Ascending aorta (tissue), 2 donors: ENCODE data around the gene TNFAIP8. TPM values are rescaled to one million over a fixed set of nuclear protein-coding genes. Genes with fewer than 3 reads are reported as not detected.
A peak's percentile ranks its signal among the peaks of the same experiment; 100 is the strongest.

Experiments used
- DNase-seq, 2 donors: peaks; one replicate each; pipeline ENCODE4 v3.0.0-alpha.2; 2019; ENCODE audit warnings: low spot score in 2 of 2
- H3K27ac ChIP-seq, 2 donors: fragments of 200-600 bp; sonication (generic); one replicate each; pipeline ENCODE4 v1.5.1; 2016 to 2017; ENCODE audit warnings: mild to moderate bottlenecking in 1 of 2
- H3K27me3 ChIP-seq: fragments of 200-600 bp; sonication (generic); one replicate; pipeline ENCODE4 v1.5.1; 2017
- H3K36me3 ChIP-seq, 2 donors: fragments of 200-600 bp; sonication (generic); one replicate each; pipeline ENCODE4 v1.5.1; 2016
- H3K4me1 ChIP-seq, 2 donors: fragments of 200-600 bp; sonication (generic); one replicate each; pipeline ENCODE4 v1.5.1; 2016 to 2017; ENCODE audit warnings: mild to moderate bottlenecking in 1 of 2
- H3K4me3 ChIP-seq, 2 donors: fragments of 200-600 bp; sonication (generic); one replicate each; pipeline ENCODE4 v1.5.1; 2016 to 2017; ENCODE audit warnings: mild to moderate bottlenecking in 1 of 2
- H3K9me3 ChIP-seq, 2 donors: fragments of 200-600 bp; sonication (generic); one replicate each; pipeline ENCODE4 v1.5.1; 2016
- CTCF ChIP-seq, 3 experiments: fragments of 200-600 bp in 2 of 3; fragments of 450-650 bp in 1 of 3; sonication (generic) in 2 of 3; IDR thresholded peaks; one replicate each; pipeline ENCODE4 v1.5.1; 2016 to 2019; ENCODE audit warnings: antibody characterized with exemption in 3 of 3, mild to moderate bottlenecking in 1 of 3, moderate library complexity in 1 of 3
- intact Hi-C: fragments of 100-400 bp; cut with DNase I; formaldehyde crosslinking; loops from one replicate; pipeline ENCODE4 v1.15.1; 2023
- total RNA-seq: library from RNA; depleted of rRNA; stranded (reverse); fragments of >200 nt; gene quantifications from one replicate; pipeline ENCODE4 v1.1.0, GENCODE V29; 2016

Gene TNFAIP8
- total RNA-seq, 1 donor from 2014 or later = 3.5 TPM

DNA sequence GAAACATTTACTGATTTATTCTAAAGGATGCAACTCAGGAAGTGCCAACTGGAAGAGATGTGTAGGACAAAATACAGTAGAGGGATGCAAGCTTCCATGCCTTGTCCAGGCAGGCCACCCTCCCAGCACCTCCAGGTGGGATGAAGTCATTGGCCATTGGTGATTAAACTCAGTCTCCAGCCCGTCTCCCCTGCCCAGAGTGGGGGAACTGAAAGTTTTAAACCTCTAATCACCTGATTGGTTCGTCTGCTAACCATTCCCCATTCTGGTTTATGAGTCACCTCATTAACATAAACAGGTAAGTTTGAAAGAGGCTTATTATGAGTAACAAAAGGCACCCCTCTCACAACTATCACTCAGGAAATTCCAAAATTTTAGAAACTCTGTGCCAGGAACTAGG lies 8.1 kb downstream of the TNFAIP8 start:
- Histone ChIP-seq H3K4me3 (no peak overlapping the region), H3K36me3 (no peaks in the 10 kb centered on the region), H3K4me1 (peaks cover 4 to 35% of the 10 kb centered on the region in 2 donors), H3K27ac (peak overlapping the region in 1 of 2 donors; percentile 11), H3K9me3 (no peaks in the 10 kb centered on the region), H3K27me3 (no peaks in the 10 kb centered on the region)
- no peak for TF ChIP-seq CTCF (IDR thresholded peaks at IDR 0.05)
- intact Hi-C loops = no loop called here
- no peak for DNase-seq

DNA sequence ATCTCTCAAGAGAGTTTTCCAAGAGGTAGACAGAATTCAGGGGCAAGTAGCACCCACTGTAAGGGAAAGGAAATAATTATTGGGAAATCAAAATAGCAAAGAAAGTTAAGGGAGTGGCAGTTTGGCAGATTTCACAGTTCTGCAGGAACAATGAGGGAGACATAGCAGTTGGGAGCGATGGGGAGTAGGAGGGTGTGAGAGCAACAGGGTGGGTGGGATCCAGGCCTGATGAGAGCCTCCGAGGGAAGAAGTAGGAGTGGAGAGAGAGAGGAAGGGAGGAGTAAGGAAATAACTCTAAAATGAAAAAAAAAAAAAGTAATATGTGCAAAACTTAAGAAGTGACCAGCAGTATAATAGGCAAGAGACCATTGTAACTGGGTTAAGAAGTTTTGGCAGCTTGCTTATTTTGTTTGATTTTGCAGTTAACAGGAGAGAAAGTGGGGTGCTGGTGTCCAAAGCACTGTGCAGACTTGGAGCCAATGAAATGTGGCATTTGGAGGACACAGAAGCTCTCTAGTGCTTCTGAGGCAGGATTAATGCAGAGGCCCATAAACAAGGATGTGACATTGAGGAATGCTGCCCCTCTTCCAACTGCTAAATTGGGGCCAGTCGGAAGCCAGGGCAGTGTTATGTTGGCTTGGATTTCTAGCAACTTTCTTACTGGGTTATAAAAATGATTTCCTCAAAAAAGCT lies 10.2 kb downstream of the TNFAIP8 start:
- Histone ChIP-seq H3K36me3 (no peaks in the 10 kb centered on the region), H3K4me1 (peaks cover 4 to 41% of the 10 kb centered on the region in 2 donors), H3K9me3 (no peaks in the 10 kb centered on the region), H3K27me3 (no peaks in the 10 kb centered on the region), H3K4me3 (no peak overlapping the region), H3K27ac (peak overlapping the region; percentile 48 to 76)
- TF ChIP-seq CTCF (IDR thresholded peaks at IDR 0.05) = no peak
- no peak for DNase-seq
- intact Hi-C loops = no loop called here

- intact Hi-C loops = no loop called here
- Histone ChIP-seq H3K27ac (peak overlapping the region; percentile 48 to 76), H3K9me3 (no peaks in the 10 kb centered on the region), H3K27me3 (no peaks in the 10 kb centered on the region), H3K4me3 (no peak overlapping the region), H3K4me1 (peaks cover 4 to 45% of the 10 kb centered on the region in 2 donors), H3K36me3 (no peaks in the 10 kb centered on the region)
- no peak for DNase-seq
- TF ChIP-seq CTCF (IDR thresholded peaks at IDR 0.05) = no peak
Measured at GRCh38 chr5:119366540-119366881, 10.7 kb downstream of the TNFAIP8 start.

GRCh38 chr5:119367502-119368237 lies 11.9 kb downstream of the TNFAIP8 start:
- Histone ChIP-seq H3K4me3 (no peak overlapping the region), H3K27me3 (no peaks in the 10 kb centered on the region), H3K27ac (peak overlapping the region; percentile 48 to 76), H3K36me3 (no peaks in the 10 kb centered on the region), H3K9me3 (no peaks in the 10 kb centered on the region), H3K4me1 (peaks cover 4 to 45% of the 10 kb centered on the region in 2 donors)
- intact Hi-C loops = no loop called here
- TF ChIP-seq CTCF (IDR thresholded peaks at IDR 0.05) = no peak
- DNase-seq = no peak

- Histone ChIP-seq H3K27ac (peak overlapping the region; percentile 48 to 76), H3K27me3 (no peaks in the 10 kb centered on the region), H3K9me3 (no peaks in the 10 kb centered on the region), H3K4me3 (no peak overlapping the region), H3K4me1 (peaks cover 4 to 45% of the 10 kb centered on the region in 2 donors), H3K36me3 (no peaks in the 10 kb centered on the region)
- no peak for DNase-seq
- intact Hi-C loops = no loop called here
- TF ChIP-seq CTCF (IDR thresholded peaks at IDR 0.05) = no peak
Measured at GRCh38 chr5:119368238-119368630, 12.4 kb downstream of the TNFAIP8 start.
